Astrocyte of the cerebellum (primary cell): ENCODE data around the gene SEMA3F.

Experiments used
- DNase-seq: peaks from one replicate; pipeline ENCODE4 v3.0.0-alpha.2; 2011; ENCODE audit warnings: low read depth
- H3K4me3 ChIP-seq: 2 replicates; pipeline ENCODE4 v1.5.1; 2011; ENCODE audit warnings: mild to moderate bottlenecking, low read depth, low read length, moderate library complexity
- CTCF ChIP-seq: IDR thresholded peaks from 2 replicates; pipeline ENCODE4 v1.5.1; 2012; ENCODE audit warnings: low read length, low read depth, moderate library complexity, mild to moderate bottlenecking; ENCODE audit errors: missing control alignments
- in situ Hi-C: cut with HindIII; loops from 2 replicates; pipeline ENCODE4 v1.10.0; 2017; ENCODE audit warnings: low sequenced_read_pairs

SEMA3F gene

GRCh38 chr3:50153782-50154475 lies 1.2 kb upstream of the SEMA3F start:
- H3K4me3 ChIP-seq, result peak overlapping the region; percentile 69
- DNase-seq, result no peak
- TF ChIP-seq CTCF, result no peak
- in situ Hi-C loops, result no loop called here

DNA sequence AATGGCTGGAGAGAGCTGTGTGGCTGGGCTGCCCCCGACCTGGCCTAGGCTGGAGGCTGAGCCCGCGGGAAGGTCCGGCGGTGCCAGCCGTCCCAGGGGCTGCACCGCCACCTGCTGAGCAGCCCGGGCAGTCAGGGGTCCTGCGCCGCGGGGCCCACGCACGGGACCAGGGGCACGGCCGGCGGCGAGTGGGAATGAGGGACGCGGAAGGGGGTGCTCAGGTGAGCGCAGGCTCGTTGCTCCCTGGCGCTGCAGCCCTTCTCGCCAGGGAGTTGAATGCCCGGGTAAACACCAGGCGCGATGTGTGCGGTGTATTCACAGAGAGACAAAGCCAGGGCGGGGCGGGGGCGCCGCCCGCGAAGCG lies 666 bp upstream of the SEMA3F start:
- in situ Hi-C loops, result no loop called here
- peak; percentile 10 for TF ChIP-seq CTCF
- peak overlapping the region; percentile 69 for H3K4me3 ChIP-seq
- DNase-seq, result no peak

- H3K4me3 ChIP-seq, result peak overlapping the region; percentile 69
- TF ChIP-seq CTCF, result no peak
- in situ Hi-C loops, result no loop called here
- no peak for DNase-seq
Observed at GRCh38 chr3:50155491-50155878, 361 bp downstream of the SEMA3F start.

- no peak for TF ChIP-seq CTCF
- no peak for DNase-seq
- H3K4me3 ChIP-seq, result peak overlapping the region; percentile 69
- in situ Hi-C loops, result no loop called here
Observed at GRCh38 chr3:50155891-50156290, 767 bp downstream of the SEMA3F start.

GRCh38 chr3:50156549-50157493 lies 1.7 kb downstream of the SEMA3F start:
- TF ChIP-seq CTCF, result no peak
- in situ Hi-C loops, result no loop called here
- no peak for DNase-seq
- peak overlapping the region; percentile 69 for H3K4me3 ChIP-seq

- no peak for DNase-seq
- in situ Hi-C loops, result no loop called here
- H3K4me3 ChIP-seq, result no peak overlapping the region
- TF ChIP-seq CTCF, result no peak
Observed at GRCh38 chr3:50157827-50158529, 2.9 kb downstream of the SEMA3F start.
